Keratinocyte (primary cell): ENCODE results near the gene SLC16A2.

ENCODE experiments used
- CTCF ChIP-seq, 3 experiments: IDR thresholded peaks in 1 of 3; conservative IDR thresholded peaks in 1 of 3; optimal IDR thresholded peaks in 1 of 3; 2 replicates in 2 of 3; 3 replicates in 1 of 3; pipeline versions ENCODE3 to v1.5.1; 2011; ENCODE audit warnings: low read length in 3 of 3, mild to moderate bottlenecking in 3 of 3, moderate library complexity in 2 of 3, control low read depth in 1 of 3, inconsistent platforms in 1 of 3; ENCODE audit not compliant: insufficient read depth in 2 of 3; ENCODE audit errors: extremely low read depth in 1 of 3
- EZH2 ChIP-seq: IDR thresholded peaks from one replicate; pipeline ENCODE4 v1.6.1; 2012; ENCODE audit warnings: inconsistent platforms, mild to moderate bottlenecking, low read length, moderate library complexity

- TF ChIP-seq CTCF (optimal IDR thresholded peaks at IDR 0.05 in 1 of 3, IDR thresholded peaks at IDR 0.05 in 1 of 3, conservative IDR thresholded peaks at IDR 0.05 in 1 of 3; ENCODE audit: extremely low read depth in 1 of 3, insufficient read depth in 2 of 3, low read length in 3 of 3) (peak in 1 of 3 experiments; percentile 28), EZH2 (no peak)
These were observed 114.3 kb downstream of the SLC16A2 start for GRCh38 chrX:74535408-74536151.
